Hematopoietic multipotent progenitor cell treated with erythropoietin and hydrocortisone succinate and interleukin-3 and kit ligand, for 6 days (in vitro differentiated cells): ENCODE results near the gene NANOS1.

Experiments
- DNase-seq: peaks from one replicate; pipeline ENCODE4 v3.0.0-alpha.2; 2015

The NANOS1 gene

DNA sequence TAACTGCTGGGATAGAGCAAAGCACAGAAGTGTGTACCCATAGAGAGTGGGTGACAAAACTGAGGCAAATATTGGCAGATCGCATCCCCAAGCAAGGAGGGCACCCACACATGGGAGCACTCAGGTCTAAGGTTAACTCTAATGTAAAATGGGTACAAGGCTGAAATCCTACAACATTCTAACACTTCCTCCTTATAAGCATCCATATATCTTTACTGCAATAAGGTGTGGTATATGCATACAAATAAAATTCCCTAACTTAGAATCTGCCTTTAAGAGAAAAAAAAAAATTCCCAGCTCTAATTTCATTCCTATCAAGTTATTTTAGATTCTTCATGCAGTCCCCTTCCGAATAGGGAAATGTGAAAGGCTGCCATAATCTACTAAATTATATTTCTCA, 32.4 kb downstream of the NANOS1 start:
- no peak for DNase-seq

DNA sequence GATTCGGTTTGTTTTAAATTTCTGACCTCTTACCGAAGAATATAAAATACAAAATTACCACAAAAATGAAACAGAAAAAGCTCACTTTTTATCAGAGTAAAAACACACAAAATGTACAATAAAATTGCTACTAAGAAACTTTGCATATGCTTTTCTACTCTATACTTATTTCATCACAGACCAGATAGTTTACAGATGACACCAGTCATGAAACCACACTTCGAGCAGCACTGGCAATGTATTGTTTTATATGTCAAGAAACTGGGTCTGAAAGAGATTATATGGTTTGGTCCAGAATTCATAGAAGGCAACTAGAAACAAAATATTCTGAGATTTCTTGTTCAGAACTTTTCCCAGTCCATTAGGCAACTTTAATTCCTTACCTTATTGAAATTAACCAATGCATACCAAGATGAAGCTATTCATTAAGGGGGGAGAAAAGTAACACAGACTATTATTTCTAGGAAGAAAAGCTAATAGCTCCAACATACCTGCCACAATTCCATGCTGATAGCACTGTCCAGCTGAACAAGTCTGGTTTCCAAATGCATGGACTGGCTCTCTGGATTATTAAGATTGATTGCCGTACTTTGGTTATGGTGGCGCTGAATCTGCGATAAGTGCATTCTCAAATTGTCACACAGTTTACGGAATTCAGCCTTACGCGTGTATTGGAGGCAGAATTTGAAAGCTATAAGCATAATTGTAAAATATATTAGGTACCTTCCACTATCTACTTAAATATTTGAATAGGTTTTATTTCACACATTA, 41.1 kb downstream of the NANOS1 start:
- DNase-seq: no peak

DNA sequence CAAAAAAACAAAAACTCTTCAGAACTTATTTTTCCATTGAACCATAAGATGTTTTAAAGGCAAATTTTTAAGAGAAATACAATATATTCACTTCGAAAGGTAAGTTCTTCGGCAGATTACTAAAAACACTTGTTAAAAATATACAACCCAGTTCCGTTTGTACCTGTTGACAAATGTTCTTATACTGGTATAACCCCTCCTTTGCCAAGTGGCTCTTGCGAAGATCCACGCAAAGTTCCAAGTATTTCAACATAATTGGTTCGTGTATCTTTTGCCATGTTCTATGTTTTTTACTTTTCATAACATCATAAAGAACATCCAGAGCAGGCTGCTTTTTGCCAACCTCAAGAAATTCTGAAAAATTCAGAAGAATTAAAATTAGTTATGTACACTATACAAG, 44.1 kb downstream of the NANOS1 start:
- DNase-seq: no peak

DNA sequence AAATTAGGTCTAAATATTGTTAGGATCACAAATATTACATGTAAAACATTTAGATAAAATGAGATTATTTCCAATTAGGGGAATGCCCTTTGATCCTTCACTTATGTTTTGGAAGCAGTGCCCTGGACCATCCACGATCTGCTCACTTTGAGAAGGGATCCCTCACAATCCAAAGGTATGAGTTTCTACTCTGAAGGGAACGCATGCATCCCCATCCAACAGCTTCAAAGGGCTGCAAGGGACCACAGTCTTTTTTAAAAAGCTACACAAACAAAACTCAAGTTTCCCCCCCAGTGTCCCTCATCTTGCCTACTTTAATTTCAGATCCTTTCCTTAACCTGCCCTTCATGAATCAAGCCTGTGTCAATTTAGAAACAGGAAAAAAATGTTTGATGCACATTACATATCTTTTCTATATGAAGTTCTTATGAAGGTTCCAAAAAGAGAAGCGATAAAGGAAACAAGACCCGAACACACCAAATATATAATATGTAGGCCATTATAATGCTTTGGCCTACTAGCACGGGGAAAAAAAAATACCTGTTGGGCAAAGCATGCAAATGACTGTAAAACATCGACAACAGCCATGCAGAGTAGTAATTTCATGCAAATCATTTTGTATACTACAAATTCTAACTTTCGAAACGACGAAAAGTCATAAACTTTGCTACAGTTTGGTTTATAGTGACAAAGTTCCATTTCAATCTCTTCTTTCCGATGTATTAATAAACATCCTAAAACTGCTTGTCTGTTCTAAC, 49.1 kb downstream of the NANOS1 start:
- peak; percentile 51 for DNase-seq

DNA sequence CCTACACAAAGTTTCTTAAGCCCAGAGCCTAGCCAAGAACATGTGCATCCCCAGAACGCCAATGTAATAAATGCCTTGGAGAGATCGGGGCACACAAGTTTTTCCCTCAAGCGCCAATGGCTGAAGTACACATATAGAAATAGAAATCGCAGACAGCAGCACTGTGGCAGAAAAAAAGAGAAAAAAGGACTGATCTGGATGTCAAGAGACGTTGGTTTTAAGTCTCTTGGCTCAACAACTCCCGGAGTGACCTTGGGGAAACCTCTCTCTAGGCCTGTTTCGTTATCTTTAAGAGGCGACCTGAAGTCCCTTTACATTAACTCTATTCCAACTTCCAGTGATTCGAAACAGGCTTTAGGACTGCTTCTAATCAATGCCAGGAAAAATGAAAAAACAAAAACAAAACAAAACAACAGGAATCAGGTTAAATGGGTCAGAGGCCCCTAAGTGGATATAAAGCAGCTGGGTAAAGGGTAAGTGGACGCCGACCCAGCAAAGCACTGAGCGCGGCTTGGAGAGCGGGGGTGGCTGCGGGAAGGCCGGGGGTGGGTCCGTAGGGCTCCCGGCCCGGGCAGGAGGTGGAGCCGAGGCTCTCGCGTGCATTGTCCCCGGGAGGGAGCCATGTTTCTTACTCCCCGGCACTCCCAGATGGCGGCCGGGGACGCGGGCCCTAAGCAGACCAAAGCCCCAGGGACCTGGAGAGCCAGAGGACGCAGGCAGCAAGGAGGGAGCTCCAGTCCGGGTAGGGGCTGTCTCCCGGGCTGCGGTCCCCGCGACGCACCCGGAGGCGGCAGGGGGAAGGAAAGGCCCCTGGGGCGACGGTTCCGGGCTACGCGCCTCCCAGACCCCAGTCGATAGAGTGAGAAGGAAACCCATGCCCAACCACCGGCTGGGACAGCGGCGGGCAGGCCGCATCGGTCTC, 50.3 kb downstream of the NANOS1 start:
- DNase-seq: peak; percentile 84

DNA sequence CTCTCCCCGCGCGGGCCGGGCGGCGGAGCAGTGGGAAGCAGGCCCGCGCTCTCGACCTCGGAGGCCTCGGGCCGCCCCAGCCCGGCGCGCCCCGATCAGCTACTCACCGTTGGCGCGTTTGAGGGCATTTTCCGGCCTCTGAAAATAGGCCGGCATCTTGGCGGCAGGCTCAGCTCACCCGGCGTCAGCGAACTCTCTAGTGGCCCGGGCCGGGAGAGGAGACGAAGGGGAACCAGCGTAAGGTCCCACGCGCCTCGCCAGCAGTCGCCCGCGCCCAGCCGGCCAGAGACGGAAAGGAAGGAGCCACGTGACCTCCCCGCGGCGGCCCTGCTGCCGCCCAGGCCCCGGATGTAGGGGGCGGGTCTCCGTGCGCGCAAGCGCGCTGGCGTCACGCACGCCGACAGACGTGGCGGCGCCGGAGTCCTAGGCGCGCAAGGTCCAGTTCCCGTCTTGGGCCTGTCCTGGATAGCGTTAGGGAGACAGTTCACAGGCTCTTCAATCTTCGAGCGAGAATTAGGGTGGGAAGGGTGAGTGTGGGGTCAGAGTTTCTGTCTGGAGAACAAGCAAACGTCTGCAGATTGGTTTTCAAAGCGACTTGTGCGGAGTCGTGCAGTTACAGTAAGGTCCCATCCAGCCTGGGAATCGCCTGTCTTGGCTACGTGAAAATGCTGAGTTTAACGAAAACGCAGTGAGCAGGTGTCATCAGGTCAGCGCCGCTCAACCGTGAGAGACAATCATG, 51.2 kb downstream of the NANOS1 start, which contains the start of gene EIF3A:
Gene EIF3A (minus strand): TSS at position 297 of the 739 bp plus-strand sequence. CDS start 141 bp downstream, at position 156.
- peak; percentile 94 for DNase-seq
